Stimulated activated naive CD8-positive, alpha-beta T cell treated with anti-CD3 and anti-CD28 coated beads, Interleukin-15, Interleukin-2, amounts not matched to agents 100 ng/mL and 50 ng/mL, for 24 hours (primary cell): ENCODE measurements around the gene PDE9A.
"Not testable (repeated sequence)": the region's sequence is repeated elsewhere in the genome, so short reads cannot be mapped to it uniquely, and the experiment has no call there.

Experiments
- H3K27ac Mint-ChIP-seq: one replicate; pipeline ENCODE4 v1.8.0; 2021; ENCODE audit warnings: mild to moderate bottlenecking, mixed read lengths
- H3K27me3 Mint-ChIP-seq: one replicate; pipeline ENCODE4 v1.8.0; 2021; ENCODE audit warnings: mixed read lengths
- H3K36me3 Mint-ChIP-seq: one replicate; pipeline ENCODE4 v1.8.0; 2021; ENCODE audit warnings: low read depth, mixed read lengths
- H3K4me1 Mint-ChIP-seq: one replicate; pipeline ENCODE4 v1.8.0; 2021; ENCODE audit warnings: low read depth, mixed read lengths
- H3K4me3 Mint-ChIP-seq: one replicate; pipeline ENCODE4 v1.8.0; 2021; ENCODE audit warnings: mild to moderate bottlenecking, mixed read lengths
- H3K9me3 Mint-ChIP-seq: one replicate; pipeline ENCODE4 v1.8.0; 2021; ENCODE audit warnings: mixed read lengths

The PDE9A gene

GRCh38 chr21:42653231-42654061 is at the start of gene PDE9A:
Gene PDE9A, plus strand, starts transcription at chr21:42653621. Its CDS starts 194 bp downstream, at chr21:42653815.
- H3K9me3 Mint-ChIP-seq, result no peaks in the 10 kb centered on the region
- H3K4me1 Mint-ChIP-seq, result peaks cover 28% of the 10 kb centered on the region
- peak within 1 kb of the TSS; percentile 49 for H3K27ac Mint-ChIP-seq
- H3K4me3 Mint-ChIP-seq, result peak within 1 kb of the TSS; percentile 72
- no peaks in the 10 kb centered on the region for H3K36me3 Mint-ChIP-seq
- H3K27me3 Mint-ChIP-seq, result peaks cover 5% of the 10 kb centered on the region

DNA sequence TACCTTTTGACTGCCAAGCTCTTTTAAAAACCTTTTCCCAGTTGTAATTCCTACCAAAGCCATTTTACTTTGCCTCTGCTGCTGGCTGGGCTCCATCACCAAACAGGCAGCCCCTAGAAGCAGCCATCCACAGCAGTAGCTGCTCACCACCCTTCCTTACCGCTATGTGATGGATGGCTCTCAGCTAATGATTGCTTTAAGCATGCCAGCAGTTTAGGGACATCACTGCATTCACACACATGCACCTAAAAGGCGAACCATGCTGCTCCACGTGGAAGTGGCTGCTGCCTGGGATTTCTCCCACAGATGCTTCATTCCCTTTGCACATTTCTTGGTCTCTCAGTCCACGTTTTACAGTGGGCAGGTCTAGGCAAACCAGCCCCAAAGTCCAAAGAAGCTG is 46.3 kb upstream of the PDE9A start:
- H3K27me3 Mint-ChIP-seq, result no peaks in the 10 kb centered on the region
- H3K4me3 Mint-ChIP-seq, result no peak overlapping the region

DNA sequence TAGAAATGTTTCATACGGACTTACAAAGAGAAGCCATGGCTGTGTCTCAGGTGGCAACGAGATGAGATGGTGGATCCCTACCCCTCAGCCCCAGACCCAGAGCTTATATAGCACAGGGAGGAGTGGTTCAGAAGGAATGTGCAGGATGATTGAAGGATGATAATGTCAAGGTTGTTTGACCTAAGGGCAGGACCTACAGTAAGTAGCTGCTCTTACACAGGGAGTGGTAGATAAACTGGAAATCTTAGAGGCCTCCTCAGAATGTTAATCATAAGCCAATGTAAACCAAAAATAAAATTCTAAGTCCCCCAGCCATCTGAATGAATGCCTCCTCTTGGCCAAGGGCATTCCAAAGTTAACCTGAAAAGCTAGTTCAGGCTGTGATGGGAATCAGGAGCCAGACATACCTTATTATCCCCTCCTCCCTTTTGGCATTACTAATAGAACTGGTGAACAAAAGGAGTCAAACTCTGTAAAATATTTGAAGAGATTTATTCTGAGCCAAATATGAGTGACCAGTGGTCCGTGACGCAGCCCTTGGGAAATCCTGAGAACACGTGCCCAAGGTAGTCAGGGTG is 45.8 kb upstream of the PDE9A start:
- Mint-ChIP-seq H3K27ac (no peak overlapping the region), H3K4me1 (peaks cover 14% of the 10 kb centered on the region), H3K9me3 (peaks cover 17% of the 10 kb centered on the region), H3K4me3 (no peak overlapping the region), H3K36me3 (no peaks in the 10 kb centered on the region), H3K27me3 (no peaks in the 10 kb centered on the region)

More for the DNA sequence above, 46.3 kb upstream of the PDE9A start:
- Mint-ChIP-seq H3K4me1 (peaks cover 14% of the 10 kb centered on the region), H3K27ac (no peak overlapping the region), H3K36me3 (no peaks in the 10 kb centered on the region), H3K9me3 (peaks cover 16% of the 10 kb centered on the region)

DNA sequence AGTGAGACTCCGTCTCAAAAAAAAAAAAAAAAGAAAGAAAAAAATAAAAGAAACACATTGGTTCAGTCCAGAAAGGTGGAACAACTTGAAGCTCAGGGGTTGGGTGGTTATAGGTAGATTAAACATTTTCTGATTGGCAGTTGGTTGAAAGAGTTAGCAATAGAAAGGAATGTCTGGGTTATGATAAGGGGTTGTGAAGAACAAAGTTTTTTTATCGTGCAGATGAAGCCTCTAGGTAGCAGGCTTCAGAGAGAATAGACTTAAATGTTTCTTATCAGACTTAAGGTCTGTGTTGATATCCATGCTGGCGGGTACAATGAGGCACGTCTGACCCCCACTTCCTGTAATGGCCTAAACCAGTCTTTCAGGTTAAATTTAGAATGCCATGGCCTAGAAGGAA is 45.0 kb upstream of the PDE9A start:
- peaks cover 14% of the 10 kb centered on the region for H3K4me1 Mint-ChIP-seq
- no peak overlapping the region for H3K4me3 Mint-ChIP-seq
- H3K27ac Mint-ChIP-seq, result no peak overlapping the region
- no peaks in the 10 kb centered on the region for H3K27me3 Mint-ChIP-seq
- no peaks in the 10 kb centered on the region for H3K36me3 Mint-ChIP-seq
- H3K9me3 Mint-ChIP-seq, result peaks cover 22% of the 10 kb centered on the region

GRCh38 chr21:42609811-42610210 is 43.6 kb upstream of the PDE9A start:
- Mint-ChIP-seq H3K27me3 (no peaks in the 10 kb centered on the region), H3K36me3 (no peaks in the 10 kb centered on the region), H3K27ac (peak overlapping the region; percentile 75), H3K4me1 (peaks cover 14% of the 10 kb centered on the region), H3K9me3 (peaks cover 19% of the 10 kb centered on the region), H3K4me3 (peak overlapping the region; percentile 48)

- Mint-ChIP-seq H3K36me3 (no peaks in the 10 kb centered on the region), H3K9me3 (peaks cover 13% of the 10 kb centered on the region), H3K27ac (no peak overlapping the region)
Measured at GRCh38 chr21:42611852-42612251, 41.6 kb upstream of the PDE9A start.

GRCh38 chr21:42612390-42612789 is 41.0 kb upstream of the PDE9A start:
- Mint-ChIP-seq H3K27me3 (no peaks in the 10 kb centered on the region), H3K36me3 (no peaks in the 10 kb centered on the region), H3K27ac (no peak overlapping the region), H3K4me3 (no peak overlapping the region), H3K4me1 (peaks cover 14% of the 10 kb centered on the region), H3K9me3 (peaks cover 13% of the 10 kb centered on the region)

More at GRCh38 chr21:42611852-42612251, 41.6 kb upstream of the PDE9A start:
- no peaks in the 10 kb centered on the region for H3K27me3 Mint-ChIP-seq
- peaks cover 14% of the 10 kb centered on the region for H3K4me1 Mint-ChIP-seq
- no peak overlapping the region for H3K4me3 Mint-ChIP-seq

GRCh38 chr21:42613756-42614155 is 39.7 kb upstream of the PDE9A start:
- no peaks in the 10 kb centered on the region for H3K36me3 Mint-ChIP-seq
- H3K27me3 Mint-ChIP-seq, result peaks cover 4% of the 10 kb centered on the region
- H3K4me3 Mint-ChIP-seq, result no peak overlapping the region
- H3K4me1 Mint-ChIP-seq, result peaks cover 14% of the 10 kb centered on the region
- H3K9me3 Mint-ChIP-seq, result peaks cover 13% of the 10 kb centered on the region
- H3K27ac Mint-ChIP-seq, result no peak overlapping the region

GRCh38 chr21:42614396-42614795 is 39.0 kb upstream of the PDE9A start:
- Mint-ChIP-seq H3K36me3 (no peaks in the 10 kb centered on the region), H3K4me1 (peaks cover 13% of the 10 kb centered on the region), H3K4me3 (no peak overlapping the region), H3K27me3 (peaks cover 4% of the 10 kb centered on the region), H3K27ac (peak overlapping the region; percentile 69), H3K9me3 (peaks cover 7% of the 10 kb centered on the region)

- Mint-ChIP-seq H3K27ac (no peak overlapping the region), H3K9me3 (peaks cover 6% of the 10 kb centered on the region), H3K27me3 (peaks cover 4% of the 10 kb centered on the region), H3K4me1 (peaks cover 8% of the 10 kb centered on the region), H3K36me3 (no peaks in the 10 kb centered on the region), H3K4me3 (no peak overlapping the region)
Measured at GRCh38 chr21:42614811-42615351, 38.5 kb upstream of the PDE9A start.

GRCh38 chr21:42615377-42615776 is 38.0 kb upstream of the PDE9A start:
- H3K36me3 Mint-ChIP-seq, H3K4me3 Mint-ChIP-seq: not testable (repeated sequence)

GRCh38 chr21:42615924-42616323 is 37.5 kb upstream of the PDE9A start:
- Mint-ChIP-seq H3K9me3 (peaks cover 6% of the 10 kb centered on the region), H3K36me3 (no peaks in the 10 kb centered on the region), H3K4me1 (no peaks in the 10 kb centered on the region), H3K4me3 (no peak overlapping the region), H3K27ac (no peak overlapping the region), H3K27me3 (peaks cover 7% of the 10 kb centered on the region)

More at GRCh38 chr21:42615377-42615776, 38.0 kb upstream of the PDE9A start:
- H3K27me3 Mint-ChIP-seq, H3K9me3 Mint-ChIP-seq, H3K4me1 Mint-ChIP-seq, H3K27ac Mint-ChIP-seq: not testable (repeated sequence)

DNA sequence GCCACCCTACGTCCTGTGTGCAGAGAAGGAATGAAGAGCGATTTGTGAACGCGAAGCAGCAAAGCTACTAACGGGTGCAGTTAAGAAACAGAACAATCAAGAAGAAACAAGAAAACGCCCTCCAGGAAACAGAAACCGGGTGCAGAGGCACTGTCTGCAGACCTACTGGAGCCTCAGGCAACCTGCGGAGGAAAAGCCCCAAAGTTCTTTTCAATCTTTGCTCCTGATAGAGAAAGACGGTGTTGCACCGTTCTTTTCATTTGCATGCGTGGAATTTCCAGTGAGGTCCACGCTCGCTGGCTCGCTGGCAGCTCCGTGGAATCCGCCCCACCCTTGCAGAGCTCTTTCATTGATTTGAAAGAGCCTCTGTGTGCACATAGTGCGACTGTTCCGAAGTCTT is 37.0 kb upstream of the PDE9A start:
- no peaks in the 10 kb centered on the region for H3K36me3 Mint-ChIP-seq
- no peak overlapping the region for H3K27ac Mint-ChIP-seq
- peaks cover 7% of the 10 kb centered on the region for H3K27me3 Mint-ChIP-seq
- H3K9me3 Mint-ChIP-seq, result peaks cover 6% of the 10 kb centered on the region
- no peaks in the 10 kb centered on the region for H3K4me1 Mint-ChIP-seq
- no peak overlapping the region for H3K4me3 Mint-ChIP-seq

DNA sequence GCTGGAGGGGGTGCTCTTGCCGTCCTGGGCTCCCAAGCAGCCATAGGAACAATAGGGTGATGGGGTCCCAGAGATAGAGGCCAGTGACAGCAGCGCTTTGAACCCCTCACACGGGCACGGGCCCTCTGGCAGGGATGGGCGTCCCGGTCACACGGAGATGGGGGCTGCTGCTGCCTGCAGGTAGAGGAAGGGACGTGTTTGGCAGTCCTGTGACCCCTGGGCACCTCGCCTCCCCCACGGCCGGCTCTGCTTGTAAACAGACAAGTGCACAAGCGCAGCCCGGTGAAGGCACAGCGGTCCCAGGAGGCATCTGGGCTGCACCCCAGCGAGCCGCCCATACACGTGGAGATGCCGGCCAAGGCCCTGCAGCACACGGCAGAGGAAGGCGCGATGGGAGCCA is 36.5 kb upstream of the PDE9A start:
- no peak overlapping the region for H3K27ac Mint-ChIP-seq
- H3K4me3 Mint-ChIP-seq, result no peak overlapping the region
- no peaks in the 10 kb centered on the region for H3K4me1 Mint-ChIP-seq
- H3K36me3 Mint-ChIP-seq, result no peaks in the 10 kb centered on the region
- H3K27me3 Mint-ChIP-seq, result peaks cover 7% of the 10 kb centered on the region
- H3K9me3 Mint-ChIP-seq, result peaks cover 6% of the 10 kb centered on the region

- no peaks in the 10 kb centered on the region for H3K4me1 Mint-ChIP-seq
- peaks cover 6% of the 10 kb centered on the region for H3K9me3 Mint-ChIP-seq
- no peaks in the 10 kb centered on the region for H3K36me3 Mint-ChIP-seq
- peaks cover 10% of the 10 kb centered on the region for H3K27me3 Mint-ChIP-seq
- no peak overlapping the region for H3K4me3 Mint-ChIP-seq
- H3K27ac Mint-ChIP-seq, result no peak overlapping the region
Measured at GRCh38 chr21:42617486-42617885, 35.9 kb upstream of the PDE9A start.
